Melanocyte of skin (primary cell): ENCODE measurements around the gene DCAF7. TPM values are rescaled to one million over a fixed set of nuclear protein-coding genes. Genes with fewer than 3 reads are reported as not detected.

Experiments used
- small RNA-seq, 2 donors: library from RNA; depleted of rRNA; stranded (forward); fragments of <200 nt; gene quantifications; one replicate each; pipeline ENCODE3, GENCODE V24; 2012
- total RNA-seq, 2 donors: library from RNA; depleted of rRNA; stranded (reverse); fragments of >200 nt; gene quantifications; 2 replicates each; pipeline ENCODE4 v1.2.3, GENCODE V29; 2012

The DCAF7 gene
- total RNA-seq: 10 to 100 TPM; 34.4 to 50.0 TPM

GRCh38 chr17:63549946-63550816, at the start of gene DCAF7:
Gene DCAF7, plus strand, starts transcription at chr17:63550477. Its CDS starts 201 bp downstream, at chr17:63550678.

DNA sequence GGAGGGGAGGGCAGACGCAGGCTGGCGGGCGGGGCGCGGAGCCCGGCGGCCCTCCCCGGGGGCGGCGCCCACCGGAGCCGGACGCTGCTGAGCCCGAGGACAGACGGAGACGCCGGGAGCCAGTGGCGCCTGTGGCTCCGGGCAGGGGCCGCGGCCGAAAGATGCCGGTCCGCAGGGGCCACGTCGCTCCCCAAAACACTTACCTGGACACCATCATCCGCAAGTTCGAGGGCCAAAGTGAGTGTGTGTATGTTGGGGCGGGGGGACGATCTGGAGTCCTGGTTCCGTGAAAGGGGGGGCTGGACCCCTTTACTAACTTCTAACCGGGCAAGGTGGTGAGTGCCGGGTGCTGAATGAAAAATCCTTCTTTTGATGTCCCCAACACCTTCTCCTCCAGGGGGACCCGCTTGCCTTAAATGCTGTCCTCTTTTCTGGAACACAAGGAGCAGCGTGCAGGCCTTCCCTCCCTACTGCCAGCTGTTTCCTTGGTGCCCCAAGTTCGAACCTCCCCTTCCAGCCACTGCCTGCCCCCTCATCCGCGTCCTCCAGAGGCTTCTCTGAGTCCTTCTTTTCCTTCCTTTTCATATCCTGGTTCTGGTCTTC, 26.9 kb upstream of the DCAF7 start, which contains the start of gene KCNH6:
Gene KCNH6 (plus strand): TSS at position 106 of the 603 bp plus-strand sequence. CDS start 56 bp downstream, at position 162.

GRCh38 chr17:63600569-63601438, 50.5 kb downstream of the DCAF7 start, which contains the start of gene TACO1:
Gene TACO1, plus strand, starts transcription at chr17:63600895. Its CDS starts 189 bp downstream, at chr17:63601084.

DNA sequence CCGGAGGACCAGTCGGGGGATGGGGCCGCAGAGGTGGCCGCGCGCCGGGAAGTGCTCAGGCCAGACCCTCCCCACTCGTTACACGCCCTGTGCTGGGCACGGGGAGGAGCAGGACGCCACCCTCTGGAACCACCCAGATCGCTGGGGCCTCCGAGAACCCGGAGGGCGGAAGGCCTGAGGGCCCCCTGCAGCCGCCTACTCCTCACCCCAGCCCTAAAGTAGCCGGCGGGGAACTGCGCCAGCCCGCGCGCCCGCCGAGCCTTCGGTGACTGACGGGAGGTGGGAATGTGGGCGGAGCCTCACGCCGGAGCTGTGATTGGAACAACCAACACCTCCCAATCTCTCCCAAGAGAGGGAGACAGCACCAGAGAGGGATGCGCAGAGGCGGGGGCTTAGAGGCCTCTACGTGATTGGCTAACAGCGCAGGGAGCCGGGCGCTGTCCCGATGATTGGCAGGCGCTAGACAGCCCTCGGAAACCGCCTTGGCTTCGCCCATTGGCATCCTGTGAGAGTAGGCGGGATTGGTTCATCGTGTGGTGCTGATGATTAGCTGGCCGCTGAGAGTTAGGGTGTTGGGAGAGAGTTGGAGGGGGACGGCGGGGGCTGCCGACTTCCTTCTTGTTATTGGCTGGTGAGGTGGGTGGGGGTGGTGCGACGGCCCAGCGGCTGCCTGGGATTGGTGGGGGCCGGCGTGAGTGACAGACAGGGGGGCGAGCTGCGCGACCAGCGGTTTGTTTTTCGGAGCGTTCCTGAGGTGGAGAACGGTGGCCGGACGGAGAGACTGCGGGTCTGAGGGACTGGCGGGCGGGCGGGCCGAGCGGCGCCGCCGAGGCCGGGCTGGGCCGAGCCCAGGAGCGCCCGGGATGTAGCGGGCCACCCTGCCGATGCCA, 71.7 kb downstream of the DCAF7 start, which contains the start of gene MAP3K3:
Gene MAP3K3 (plus strand): TSS at position 734 of the 890 bp plus-strand sequence. CDS start 343 bp downstream, outside the sequence.

Small RNA genes within 50 kb of the gene (small RNA-seq; reads per million reads assigned to genes)
- 0 reads per million in 2 donors for gene RNU6-288P

Other genes with a start within 250 kb of the DCAF7 start
- gene CYB561, start 104.2 kb upstream of the DCAF7 start, total RNA-seq: 10 to 100 TPM; 10.7 to 17.6 TPM
- gene ACE, start 73.4 kb upstream of the DCAF7 start, total RNA-seq: under 1 TPM; 0.34 to 1.00 TPM
- not detected for gene KCNH6, start 27.1 kb upstream of the DCAF7 start, total RNA-seq
- gene TACO1, start 50.4 kb downstream of the DCAF7 start, total RNA-seq: 10 to 100 TPM; 20.0 to 38.3 TPM
- gene MAP3K3, start 71.9 kb downstream of the DCAF7 start, total RNA-seq: 10 to 100 TPM; 52.0 to 60.6 TPM
- gene LIMD2, start 149.6 kb downstream of the DCAF7 start, total RNA-seq: 10 to 100 TPM; 27.2 to 39.0 TPM
- gene STRADA, start 191.3 kb downstream of the DCAF7 start, total RNA-seq: 10 to 100 TPM; 34.3 to 34.4 TPM
- 10 to 100 TPM; 57.5 to 75.6 TPM for gene CCDC47, start 223.1 kb downstream of the DCAF7 start, total RNA-seq
- gene DDX42, start 223.7 kb downstream of the DCAF7 start, total RNA-seq: 10 to 100 TPM; 63.3 to 67.9 TPM